WTC11 (cell line): ENCODE data around the gene FAM114A1.

ENCODE experiments used
- JUN ChIP-seq: sonication (generic); formaldehyde crosslinking; IDR thresholded peaks from 2 replicates; pipeline ENCODE4 v1.8.0; 2023; ENCODE audit warnings: mild to moderate bottlenecking, missing genetic modification reagents
- TF ChIP-seq, protein P1 (sequence below): sonication (generic); formaldehyde crosslinking; IDR thresholded peaks from 2 replicates; pipeline ENCODE4 v1.8.1; 2023; ENCODE audit warnings: mild to moderate bottlenecking, missing genetic modification reagents
- TF ChIP-seq, protein P2 (sequence below): fragments of 200-600 bp; IDR thresholded peaks from 2 replicates; pipeline ENCODE4 v1.8.0; 2022; ENCODE audit warnings: antibody characterized with exemption

DNA sequence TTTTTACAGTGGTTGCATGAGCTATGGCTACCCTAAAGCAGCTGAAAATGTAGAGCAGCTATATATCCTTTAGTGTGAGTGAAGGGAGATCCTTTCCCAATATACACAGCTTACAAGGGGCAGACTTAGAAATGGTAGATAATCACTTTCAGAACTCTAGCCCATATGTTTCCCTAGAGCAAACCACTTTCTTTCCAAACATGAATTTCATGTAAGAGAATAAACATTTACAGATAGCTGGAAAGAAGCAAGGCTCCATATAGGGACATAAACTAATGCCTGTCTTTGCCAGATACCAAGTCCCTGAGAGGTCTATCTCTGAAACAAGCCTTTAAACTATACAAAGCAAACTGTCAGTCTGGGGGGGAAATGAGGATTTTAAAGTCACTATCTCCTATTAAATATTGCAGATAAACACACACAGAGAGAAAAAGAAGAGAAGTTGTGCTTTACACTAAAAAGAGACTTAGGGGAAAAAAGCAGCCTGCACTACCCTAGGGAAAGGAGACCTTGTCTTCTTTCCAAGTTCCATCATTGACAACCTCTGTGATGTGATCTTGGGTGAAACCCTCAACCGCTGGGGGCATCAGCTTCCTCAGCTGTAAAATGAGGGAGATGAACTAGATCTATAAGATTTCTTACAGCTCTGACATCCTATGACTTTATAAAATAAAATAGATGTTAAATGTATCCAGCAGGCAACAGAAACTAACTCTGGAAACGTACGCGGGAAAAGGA is 91.0 kb downstream of the FAM114A1 start:
- no peak for TF ChIP-seq JUN (CRISPR knock-in tag)
- TF ChIP-seq, protein P1, sequence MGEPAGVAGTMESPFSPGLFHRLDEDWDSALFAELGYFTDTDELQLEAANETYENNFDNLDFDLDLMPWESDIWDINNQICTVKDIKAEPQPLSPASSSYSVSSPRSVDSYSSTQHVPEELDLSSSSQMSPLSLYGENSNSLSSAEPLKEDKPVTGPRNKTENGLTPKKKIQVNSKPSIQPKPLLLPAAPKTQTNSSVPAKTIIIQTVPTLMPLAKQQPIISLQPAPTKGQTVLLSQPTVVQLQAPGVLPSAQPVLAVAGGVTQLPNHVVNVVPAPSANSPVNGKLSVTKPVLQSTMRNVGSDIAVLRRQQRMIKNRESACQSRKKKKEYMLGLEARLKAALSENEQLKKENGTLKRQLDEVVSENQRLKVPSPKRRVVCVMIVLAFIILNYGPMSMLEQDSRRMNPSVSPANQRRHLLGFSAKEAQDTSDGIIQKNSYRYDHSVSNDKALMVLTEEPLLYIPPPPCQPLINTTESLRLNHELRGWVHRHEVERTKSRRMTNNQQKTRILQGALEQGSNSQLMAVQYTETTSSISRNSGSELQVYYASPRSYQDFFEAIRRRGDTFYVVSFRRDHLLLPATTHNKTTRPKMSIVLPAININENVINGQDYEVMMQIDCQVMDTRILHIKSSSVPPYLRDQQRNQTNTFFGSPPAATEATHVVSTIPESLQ (CRISPR knock-in tag), result no peak
- TF ChIP-seq, protein P2, sequence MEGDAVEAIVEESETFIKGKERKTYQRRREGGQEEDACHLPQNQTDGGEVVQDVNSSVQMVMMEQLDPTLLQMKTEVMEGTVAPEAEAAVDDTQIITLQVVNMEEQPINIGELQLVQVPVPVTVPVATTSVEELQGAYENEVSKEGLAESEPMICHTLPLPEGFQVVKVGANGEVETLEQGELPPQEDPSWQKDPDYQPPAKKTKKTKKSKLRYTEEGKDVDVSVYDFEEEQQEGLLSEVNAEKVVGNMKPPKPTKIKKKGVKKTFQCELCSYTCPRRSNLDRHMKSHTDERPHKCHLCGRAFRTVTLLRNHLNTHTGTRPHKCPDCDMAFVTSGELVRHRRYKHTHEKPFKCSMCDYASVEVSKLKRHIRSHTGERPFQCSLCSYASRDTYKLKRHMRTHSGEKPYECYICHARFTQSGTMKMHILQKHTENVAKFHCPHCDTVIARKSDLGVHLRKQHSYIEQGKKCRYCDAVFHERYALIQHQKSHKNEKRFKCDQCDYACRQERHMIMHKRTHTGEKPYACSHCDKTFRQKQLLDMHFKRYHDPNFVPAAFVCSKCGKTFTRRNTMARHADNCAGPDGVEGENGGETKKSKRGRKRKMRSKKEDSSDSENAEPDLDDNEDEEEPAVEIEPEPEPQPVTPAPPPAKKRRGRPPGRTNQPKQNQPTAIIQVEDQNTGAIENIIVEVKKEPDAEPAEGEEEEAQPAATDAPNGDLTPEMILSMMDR, result no peak
